PC-9 (cell line): ENCODE measurements around the gene SUV39H1.

ENCODE experiments used
- EZH2 ChIP-seq: fragments of 200-600 bp; sonication (generic); IDR thresholded peaks from 2 replicates; pipeline ENCODE4 v1.8.0; 2017; ENCODE audit warnings: antibody characterized with exemption, low read depth
- TF ChIP-seq, protein P1 (sequence below): fragments of 200-600 bp; sonication (generic); conservative IDR thresholded peaks from 2 replicates; pipeline ENCODE4 v1.6.1; 2017; ENCODE audit warnings: mixed run types, antibody characterized with exemption, mild to moderate bottlenecking, moderate library complexity

DNA sequence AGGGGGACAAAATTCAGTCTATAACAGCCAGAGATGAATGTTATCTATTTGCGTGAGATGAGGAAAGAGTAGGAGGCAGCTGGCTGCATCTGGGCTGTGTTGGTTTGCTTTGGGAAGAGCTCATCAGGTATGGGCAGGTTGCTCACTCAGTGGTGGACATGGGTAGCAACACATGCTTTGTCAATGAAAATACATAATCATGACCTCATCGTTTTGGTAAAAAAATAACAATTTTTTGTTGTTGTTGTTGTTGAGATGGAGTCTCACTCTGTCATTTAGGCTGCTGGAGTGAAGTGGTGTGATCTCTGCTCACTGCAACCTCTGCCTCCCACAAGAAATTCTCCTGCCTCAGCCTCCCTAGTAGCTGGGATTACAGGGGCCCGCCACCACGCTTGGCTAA is 48.7 kb downstream of the SUV39H1 start:
- TF ChIP-seq EZH2 = no peak
- TF ChIP-seq, protein P1, sequence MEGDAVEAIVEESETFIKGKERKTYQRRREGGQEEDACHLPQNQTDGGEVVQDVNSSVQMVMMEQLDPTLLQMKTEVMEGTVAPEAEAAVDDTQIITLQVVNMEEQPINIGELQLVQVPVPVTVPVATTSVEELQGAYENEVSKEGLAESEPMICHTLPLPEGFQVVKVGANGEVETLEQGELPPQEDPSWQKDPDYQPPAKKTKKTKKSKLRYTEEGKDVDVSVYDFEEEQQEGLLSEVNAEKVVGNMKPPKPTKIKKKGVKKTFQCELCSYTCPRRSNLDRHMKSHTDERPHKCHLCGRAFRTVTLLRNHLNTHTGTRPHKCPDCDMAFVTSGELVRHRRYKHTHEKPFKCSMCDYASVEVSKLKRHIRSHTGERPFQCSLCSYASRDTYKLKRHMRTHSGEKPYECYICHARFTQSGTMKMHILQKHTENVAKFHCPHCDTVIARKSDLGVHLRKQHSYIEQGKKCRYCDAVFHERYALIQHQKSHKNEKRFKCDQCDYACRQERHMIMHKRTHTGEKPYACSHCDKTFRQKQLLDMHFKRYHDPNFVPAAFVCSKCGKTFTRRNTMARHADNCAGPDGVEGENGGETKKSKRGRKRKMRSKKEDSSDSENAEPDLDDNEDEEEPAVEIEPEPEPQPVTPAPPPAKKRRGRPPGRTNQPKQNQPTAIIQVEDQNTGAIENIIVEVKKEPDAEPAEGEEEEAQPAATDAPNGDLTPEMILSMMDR = no peak
